Occipital lobe (tissue), 2 donors: Measurements from ENCODE around the gene COX11. TPM values are rescaled to one million over a fixed set of nuclear protein-coding genes. Genes with fewer than 3 reads are reported as not detected.

Source experiments
- DNase-seq: peaks from one replicate; lab custom pipeline; 2025; lab: John Stamatoyannopoulos, UW
- total RNA-seq: library from RNA; depleted of rRNA; stranded (reverse); fragments of >200 nt; gene quantifications from one replicate; pipeline ENCODE4 v1.2.3, GENCODE V29; 2014

The COX11 gene
- total RNA-seq, 1 donor from 2014 or later, result 60.5 TPM

DNA sequence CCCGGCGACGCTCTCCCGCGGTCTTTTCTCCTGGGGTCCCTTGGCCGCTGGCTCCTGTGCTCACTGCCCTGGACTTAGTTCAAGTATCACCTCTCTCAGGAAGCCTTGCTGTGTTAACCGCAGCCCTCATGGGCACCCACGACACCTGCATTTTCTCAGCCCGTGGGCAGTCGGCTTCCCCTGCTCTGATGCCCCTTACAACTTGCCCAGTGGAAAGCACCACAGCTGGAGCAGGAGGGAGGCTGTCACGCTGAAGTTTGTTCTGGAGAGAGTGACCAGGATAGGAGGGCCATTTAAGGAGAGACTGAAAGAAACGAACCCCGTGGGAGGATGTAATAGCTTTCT lies 506 bp upstream of the COX11 start:
- no peak for DNase-seq

DNA sequence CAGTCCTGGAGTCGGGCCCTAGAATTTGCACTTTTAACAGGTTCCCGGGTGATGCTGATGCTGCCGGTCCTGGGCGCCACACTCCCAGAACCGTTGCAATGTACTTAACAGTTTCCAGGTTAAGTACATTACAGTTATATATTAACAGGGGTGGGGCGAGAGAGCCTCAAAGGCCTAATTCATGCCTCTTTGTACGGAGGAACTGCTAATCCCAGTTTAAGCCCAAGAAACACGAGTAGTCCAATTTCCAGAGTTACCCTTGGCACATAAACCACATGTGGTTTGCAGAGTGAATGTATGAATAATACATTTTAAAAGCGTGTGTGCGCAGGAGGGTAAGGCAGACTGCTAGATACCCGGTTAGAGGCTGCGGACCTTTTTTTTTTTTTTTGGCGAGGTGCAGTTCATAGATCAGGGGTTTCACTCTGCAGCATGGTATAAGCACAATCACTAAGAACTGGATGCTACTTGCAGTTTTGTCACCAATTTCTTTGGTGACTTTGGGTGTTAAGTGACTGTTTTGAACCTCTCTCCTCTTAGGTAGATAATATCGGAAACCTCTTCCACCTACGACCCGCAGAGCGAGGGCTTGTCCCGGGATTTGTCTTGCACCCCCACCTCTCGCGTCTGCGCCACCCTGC lies 713 bp downstream of the COX11 start:
- no peak for DNase-seq

DNA sequence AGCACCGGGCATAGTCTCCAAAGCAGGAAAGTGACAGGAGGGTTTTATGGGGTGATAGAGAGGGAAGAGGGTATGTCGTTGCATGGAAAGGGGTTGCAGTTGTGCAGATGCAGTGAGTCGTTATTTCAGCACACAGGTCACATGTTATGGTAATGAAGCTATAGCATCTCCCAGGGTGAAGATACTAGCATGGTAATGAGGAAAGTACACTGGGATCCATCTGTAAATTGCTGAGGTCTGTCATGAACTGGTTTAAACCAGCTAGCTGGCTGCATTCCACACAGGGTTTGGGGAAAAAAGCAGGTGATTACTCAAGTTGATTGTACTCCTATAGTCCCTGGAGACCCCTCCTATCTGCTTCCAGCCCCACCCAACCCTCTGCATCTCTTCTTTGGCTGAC lies 11.7 kb downstream of the COX11 start:
- DNase-seq, result no peak

DNA sequence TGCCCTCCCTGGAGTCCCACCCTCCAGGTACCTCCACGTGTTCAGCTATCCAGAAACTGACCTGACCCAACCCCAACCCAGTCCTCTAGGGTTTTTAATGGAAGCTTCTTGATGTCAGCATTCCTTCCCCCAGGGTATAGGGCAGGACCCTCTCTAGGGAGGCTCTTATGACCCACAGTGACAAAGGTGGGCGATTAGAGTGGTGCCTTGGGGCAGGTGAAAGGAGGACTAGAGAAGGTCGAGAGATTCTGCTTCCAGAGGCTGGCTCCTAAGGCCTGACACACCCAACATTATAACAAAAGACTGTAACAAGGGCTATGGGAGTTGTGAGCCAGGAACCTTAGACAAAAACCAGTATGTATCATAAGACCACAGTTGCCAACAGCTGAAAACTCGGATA lies 17.2 kb downstream of the COX11 start:
- no peak for DNase-seq

DNA sequence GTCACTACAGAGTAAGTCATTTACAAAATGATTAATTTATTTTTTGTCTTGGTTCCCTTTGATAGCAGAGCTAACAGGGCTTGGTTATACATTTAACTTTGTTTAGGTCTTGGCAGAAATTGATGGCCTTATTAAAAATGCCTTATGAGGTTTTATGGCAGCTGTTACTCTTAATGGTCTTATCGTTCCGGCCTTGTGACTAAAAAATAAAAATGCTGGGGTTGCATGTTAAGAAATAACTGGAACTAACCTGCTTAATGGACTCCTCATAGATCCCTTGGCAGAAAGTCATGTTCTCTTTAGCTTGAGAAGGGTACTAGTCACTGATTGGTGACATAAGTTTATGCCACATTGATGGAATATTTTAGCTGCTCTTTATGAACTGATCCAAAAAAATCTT lies 18.3 kb downstream of the COX11 start:
- DNase-seq, result no peak

DNA sequence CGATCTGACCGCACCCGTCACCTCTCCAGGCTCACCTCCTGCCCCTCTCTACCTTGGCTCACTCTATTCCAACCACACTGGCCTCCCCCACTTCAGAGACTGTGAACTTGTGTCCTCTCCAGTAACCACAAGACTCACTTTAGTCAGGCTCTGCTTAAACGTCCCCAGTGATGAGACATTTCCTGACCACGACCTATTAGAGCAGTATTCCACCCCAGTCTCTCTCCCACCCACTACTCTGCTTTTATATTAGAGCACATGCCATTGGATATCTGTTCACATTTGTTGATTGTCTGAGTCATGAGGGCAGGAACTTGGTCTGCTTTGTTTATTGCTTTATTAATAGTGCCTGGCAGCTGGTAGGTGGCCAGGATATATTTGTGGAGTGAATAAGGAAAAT lies 20.1 kb downstream of the COX11 start:
- DNase-seq, result no peak

DNA sequence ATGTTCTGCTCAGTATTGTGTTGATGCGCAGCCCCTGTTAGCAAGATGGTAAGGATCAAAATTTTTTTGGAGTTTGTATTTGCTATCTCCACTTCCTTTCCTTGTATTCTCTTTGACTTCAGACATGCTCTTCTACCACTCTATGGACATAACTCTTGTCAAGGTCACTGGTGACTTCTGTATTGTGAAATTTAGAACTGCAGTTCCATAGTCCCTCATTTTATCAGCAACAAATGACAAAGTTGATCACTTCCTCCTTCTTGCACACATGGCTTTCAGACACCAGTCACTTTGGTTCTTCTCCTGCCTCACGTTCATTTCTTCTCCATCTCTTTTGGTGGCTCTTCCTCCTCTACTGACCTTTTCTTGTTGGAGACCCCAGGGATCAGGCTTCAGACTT lies 21.1 kb downstream of the COX11 start:
- no peak for DNase-seq

DNA sequence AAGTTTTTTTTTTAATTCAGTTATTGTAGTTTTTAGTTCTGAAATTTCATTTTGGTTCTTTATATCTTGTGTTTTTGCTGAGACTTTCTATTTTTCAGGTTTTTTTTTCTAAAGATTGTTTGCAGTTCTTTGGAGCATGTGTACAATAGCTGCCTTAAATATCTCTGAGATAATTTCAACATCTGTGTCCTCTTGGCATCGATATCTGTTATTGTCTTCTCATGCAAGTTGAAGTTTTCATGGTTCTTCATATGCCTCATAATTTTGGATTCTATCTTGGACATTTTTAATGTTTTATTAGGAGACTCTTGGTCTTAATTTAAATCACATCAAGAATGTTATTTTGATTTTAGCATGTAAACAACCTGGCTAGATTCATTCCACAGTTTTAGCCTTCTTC lies 22.8 kb downstream of the COX11 start:
- DNase-seq, result no peak

DNA sequence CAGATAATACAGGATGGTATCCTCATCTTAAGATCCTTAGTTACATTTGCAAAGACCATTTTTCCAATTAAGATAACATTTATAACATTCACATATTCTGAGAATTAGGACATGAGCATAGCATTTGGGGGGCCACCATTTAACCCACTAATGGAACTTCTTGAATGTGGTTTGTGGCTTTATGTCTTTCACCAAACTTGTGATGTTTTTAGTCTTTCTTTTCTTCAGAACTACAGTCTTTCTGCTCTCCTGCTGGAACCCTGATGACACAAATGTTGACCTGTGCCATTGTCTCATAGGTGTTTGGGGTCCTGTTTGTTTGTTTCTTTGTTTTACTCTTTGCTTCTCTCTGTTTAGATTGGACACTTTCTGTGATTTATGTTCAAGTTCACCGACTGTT lies 23.2 kb downstream of the COX11 start:
- DNase-seq, result no peak

DNA sequence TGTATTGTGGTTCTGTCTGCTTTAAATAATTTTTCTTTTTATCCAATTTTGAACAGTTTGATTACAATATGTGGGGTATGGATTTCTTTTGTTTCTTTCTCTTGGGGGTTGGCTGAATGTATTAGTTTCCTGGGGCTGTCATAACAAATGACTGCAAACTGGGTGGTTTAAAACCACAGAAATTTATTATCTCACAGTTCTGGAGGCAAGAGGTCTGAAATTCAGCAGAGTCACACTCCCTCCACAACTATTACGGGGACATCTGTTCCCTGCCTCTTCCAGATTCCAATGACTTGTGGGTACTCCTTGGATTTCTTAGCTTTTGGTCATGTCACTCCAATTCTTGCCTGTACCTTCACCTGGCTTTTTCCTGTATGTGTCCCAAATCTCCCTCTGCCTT lies 23.7 kb downstream of the COX11 start:
- DNase-seq, result no peak

DNA sequence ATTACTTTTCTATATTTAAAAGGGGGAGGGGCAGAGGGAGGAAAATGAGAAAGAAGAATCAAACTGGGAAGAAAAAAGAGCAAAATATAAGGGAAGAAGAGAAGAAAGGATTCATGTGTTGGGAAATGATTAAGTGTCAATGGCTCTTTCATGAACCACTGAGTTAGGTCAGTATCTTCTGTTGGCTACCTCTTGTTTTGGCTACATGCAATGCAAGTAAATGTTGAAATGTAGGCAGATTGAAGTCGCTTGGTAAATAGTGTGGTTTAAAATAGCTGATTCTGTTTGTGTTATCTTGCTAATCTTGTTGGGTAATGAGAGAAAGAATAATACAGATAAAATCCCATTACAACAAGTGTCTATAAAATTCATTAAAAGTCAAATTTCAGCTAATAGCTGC lies 27.2 kb downstream of the COX11 start:
- no peak for DNase-seq

DNA sequence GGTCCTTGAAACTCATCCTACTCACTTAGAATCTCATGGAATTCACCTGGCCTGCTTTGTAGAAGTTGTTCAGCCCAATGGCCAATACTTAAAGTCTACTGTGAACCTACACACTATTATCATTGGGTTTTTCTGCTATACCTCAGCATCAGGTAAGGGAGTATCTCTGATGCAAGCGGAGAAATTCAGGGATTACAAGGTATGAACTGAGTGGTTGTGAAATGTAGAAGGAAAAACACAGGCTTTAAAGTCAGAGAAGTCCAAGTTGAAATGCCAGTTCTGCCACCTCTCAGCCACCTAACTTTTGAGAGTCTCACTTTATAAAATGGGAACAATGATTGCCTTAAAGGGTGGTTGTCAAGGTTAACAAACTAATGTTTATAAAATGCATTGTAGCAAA lies 31.0 kb downstream of the COX11 start:
- no peak for DNase-seq

DNA sequence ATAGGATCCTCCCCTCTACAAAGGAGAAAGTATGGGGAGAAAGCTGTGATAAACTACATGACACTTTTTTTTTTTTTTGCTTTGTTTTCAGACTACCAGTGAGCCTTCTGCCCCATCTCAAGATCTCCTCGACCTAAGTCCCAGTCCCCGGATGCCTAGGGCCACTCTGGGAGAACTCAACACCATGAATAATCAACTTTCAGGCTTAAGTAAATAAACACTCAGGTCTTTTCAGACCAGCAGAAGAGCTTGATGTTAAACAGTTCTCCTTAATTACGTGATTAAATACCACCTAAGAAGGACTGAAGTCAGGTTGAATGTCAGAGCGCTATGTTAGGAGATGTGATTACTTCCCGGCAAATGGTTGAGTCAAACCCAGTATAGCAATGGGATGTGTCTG lies 31.4 kb downstream of the COX11 start:
- no peak for DNase-seq

DNA sequence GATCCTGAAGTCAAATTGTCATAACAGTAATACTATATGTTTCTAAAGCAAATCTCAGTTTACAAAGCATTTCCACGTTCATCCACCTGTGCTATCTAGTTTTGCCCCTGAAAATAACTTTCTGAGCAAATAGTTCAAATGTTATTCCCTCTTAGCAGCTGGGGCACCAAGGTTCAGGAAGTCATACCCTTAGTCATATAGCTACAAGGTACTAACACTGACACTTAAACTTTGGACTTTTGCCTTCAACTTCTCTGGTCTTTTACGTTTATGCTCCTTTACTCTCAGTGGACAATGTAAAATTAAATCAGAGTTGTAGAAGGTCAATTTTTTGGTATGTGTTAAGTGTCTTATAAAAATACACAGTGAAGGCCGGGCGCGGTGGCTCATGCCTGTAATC lies 33.0 kb downstream of the COX11 start:
- no peak for DNase-seq

DNA sequence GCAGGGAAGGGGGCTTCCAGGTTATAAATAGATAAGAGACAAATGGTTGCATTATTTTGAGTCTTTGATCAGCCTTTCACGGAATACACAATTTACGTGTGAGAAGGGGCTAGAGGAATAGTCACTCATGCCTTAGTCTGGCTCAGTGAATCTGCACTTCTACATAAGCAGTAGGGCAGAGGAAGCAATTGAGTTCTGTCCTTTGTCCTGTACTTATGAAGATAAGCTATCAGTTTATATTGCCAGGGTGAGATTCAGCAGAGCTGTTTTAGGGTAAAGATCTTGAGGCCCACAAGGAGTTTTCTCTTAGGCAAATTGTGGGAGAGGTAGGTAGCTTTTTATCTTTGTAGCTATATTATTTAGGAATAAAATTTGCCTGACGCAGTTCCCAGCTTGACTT lies 34.5 kb downstream of the COX11 start:
- no peak for DNase-seq

DNA sequence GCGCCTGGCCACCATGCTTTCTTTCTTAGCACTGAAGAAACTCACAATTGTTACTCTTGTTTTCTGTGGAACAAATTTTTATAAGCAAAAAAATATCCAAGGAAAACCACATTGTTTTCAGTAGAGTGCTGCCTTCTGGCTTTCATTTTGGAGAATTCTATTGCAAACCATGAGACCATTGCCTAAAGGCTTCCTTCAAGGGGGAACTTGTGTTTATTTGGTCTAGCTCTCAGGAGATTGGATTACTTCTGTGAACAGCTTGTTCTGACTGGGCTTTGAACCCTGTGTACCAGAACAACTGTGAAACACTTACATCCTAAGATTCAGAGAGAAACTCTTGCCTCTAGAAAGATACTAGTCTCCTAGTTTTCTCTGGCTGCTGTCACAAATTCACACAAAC lies 35.7 kb downstream of the COX11 start:
- no peak for DNase-seq

DNA sequence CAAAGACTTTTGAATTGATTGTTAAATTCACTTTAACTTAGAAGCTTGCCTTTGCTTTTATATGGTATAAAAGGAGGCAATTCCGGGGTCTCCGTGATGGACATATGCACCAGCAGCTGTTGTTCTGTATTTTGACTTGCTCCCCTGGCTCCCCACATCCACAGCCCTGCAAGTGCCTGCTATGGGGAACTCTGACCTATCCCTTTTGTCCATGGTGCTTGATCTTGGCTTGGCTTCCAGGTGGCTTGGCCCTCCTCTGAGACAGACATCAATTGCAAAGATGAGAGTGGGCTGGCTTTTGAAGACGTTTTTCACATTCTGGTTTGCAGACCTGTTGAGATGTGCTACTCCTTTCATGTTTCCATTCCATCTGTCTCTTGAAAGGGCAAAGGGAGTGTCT lies 40.9 kb downstream of the COX11 start:
- DNase-seq, result no peak

DNA sequence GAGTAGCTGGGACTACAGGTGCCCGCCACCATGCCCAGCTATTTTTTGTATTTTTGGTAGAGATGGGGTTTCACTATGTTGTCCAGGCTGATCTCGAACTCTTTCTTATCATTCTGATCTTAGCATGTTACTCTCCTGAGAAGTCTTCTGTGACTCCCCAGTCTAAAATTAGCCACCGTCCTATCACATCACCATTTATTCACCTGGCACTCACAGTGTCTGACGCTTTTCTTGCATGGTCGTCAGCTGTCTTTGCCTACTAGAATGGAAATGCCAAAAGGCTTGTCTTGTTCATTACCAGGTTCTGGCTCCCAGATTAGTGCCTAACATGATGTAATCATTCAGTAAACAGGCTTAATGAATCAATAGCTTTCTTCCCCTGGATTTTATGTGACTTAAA lies 44.0 kb downstream of the COX11 start:
- no peak for DNase-seq

DNA sequence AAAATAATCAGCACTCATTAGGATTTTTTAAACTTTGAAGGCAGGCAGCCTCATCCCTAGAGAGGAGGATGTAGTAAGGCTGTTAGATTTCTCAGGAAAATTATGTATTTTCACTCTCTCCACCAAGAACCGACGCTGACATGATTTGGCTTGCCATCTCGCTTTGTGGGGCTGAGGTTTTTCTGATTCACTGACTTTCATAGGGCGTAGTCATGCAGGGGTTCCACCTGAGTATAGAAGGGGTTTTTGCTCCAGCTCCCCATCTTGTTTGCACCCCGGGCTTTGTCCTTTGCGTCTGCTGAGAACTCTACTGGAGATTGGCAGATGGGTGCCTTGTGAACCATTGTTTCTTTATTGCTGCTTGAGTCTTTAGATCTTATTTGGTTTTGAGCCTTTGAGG lies 47.6 kb downstream of the COX11 start:
- no peak for DNase-seq

DNA sequence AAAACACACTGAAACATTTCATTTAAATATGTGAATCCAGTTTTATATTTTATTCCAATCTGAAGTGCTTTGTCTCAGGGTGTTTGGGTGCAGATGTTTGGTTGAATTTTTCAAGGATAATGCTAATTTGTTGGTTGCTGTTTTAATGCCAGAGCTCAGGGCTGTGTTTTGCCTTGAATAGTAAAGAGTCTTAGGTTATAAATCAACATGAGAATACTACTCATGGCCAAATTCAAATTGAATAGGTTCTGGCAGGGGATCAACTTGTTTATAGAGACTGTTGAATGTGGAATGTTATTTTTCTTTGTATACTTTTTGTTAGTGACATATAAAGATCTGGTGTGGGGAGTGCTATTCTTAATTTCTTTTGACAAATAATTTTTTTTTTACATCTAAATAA lies 49.0 kb downstream of the COX11 start:
- no peak for DNase-seq

DNA sequence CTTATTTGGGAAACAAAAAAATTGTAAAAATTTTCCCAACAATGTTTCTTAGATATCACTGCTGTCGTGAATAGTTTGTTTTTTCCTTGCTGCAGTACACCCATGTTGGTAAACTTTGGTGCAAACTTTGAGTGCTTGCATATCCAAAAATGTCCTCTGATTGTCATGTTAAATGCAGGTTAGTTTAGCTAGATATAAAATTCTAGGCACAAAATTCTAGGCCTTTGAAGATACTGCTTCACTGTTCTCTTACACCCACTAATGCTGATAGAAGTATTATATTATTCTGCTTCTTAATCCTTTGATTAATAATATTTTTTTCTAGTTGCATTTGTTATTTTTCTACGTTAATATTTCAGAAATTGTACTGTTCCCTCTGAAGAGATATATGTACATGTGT lies 51.7 kb downstream of the COX11 start:
- no peak for DNase-seq
